ENCODE measurements around the gene OGFOD1. TPM values are rescaled to one million over a fixed set of nuclear protein-coding genes. Genes with fewer than 3 reads are reported as not detected.

OGFOD1 gene
- total and polyA plus RNA-seq, 9 of the 15 experiments (the other 6 are each of a cell fraction or from before 2014, with no cell fraction given), result 60.4 to 134 (median 85.8) TPM

DNA sequence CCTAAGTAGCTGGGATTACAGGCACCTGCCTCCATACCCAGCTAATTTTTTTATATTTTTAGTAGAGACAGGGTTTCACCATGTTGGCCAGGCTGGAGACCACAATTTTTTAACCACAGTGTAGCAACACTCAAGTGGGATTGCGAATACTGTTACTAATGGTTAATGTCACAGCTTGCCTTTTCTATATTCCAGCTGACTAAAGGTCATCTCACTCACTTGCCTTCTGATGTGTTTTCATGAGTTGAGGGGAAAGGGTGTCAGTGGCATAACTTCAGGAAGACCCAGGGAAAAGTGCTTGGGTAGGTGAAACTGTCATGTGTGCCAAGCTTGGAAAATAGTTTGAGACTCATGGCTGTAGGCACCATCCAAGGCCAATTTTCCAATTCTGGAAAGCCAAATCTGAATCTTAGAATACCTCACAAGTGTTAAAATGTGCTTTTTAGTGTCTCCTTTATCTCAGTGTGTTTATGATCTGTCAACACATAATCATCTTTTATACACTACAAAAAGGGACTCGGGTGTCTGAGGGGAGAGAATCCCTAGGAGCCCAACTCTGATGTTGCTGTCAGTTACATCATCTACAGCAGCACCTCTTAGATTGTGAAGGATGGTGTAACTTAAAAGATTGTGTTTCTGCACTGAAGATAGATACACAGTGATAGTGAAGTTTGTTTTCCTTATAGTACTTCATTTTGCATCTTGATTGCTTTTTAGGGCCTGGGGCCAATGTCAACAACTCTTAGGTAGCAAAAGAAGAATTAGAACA, 27.1 kb downstream of the OGFOD1 start (continued):
- TF ChIP-seq, protein P1, sequence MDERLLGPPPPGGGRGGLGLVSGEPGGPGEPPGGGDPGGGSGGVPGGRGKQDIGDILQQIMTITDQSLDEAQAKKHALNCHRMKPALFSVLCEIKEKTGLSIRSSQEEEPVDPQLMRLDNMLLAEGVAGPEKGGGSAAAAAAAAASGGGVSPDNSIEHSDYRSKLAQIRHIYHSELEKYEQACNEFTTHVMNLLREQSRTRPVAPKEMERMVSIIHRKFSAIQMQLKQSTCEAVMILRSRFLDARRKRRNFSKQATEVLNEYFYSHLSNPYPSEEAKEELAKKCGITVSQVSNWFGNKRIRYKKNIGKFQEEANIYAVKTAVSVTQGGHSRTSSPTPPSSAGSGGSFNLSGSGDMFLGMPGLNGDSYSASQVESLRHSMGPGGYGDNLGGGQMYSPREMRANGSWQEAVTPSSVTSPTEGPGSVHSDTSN (CRISPR knock-in tag; IDR thresholded peaks at IDR 0.05; ENCODE audit: low read depth), result no peak
- TF ChIP-seq, protein P1 (tag; conservative IDR thresholded peaks at IDR 0.05; ENCODE audit: low read depth), result 0 out of 2 replicates have a peak, but pooled peaks have one; percentile 11
- TF ChIP-seq ZNF12 (CRISPR knock-in tag; IDR thresholded peaks at IDR 0.05), result no peak
- TF ChIP-seq NEUROD1 (IDR thresholded peaks at IDR 0.05; ENCODE audit: borderline replicate concordance, low read depth, low read length, partially characterized antibody), result no peak
- TF ChIP-seq, protein P2, sequence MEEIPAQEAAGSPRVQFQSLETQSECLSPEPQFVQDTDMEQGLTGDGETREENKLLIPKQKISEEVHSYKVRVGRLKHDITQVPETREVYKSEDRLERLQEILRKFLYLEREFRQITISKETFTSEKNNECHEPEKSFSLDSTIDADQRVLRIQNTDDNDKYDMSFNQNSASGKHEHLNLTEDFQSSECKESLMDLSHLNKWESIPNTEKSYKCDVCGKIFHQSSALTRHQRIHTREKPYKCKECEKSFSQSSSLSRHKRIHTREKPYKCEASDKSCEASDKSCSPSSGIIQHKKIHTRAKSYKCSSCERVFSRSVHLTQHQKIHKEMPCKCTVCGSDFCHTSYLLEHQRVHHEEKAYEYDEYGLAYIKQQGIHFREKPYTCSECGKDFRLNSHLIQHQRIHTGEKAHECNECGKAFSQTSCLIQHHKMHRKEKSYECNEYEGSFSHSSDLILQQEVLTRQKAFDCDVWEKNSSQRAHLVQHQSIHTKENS (CRISPR knock-in tag; IDR thresholded peaks at IDR 0.05), result no peak
- TF ChIP-seq POLR2AphosphoS2 (IDR thresholded peaks at IDR 0.05; ENCODE audit: low read length), result no peak
- TF ChIP-seq, protein P3, sequence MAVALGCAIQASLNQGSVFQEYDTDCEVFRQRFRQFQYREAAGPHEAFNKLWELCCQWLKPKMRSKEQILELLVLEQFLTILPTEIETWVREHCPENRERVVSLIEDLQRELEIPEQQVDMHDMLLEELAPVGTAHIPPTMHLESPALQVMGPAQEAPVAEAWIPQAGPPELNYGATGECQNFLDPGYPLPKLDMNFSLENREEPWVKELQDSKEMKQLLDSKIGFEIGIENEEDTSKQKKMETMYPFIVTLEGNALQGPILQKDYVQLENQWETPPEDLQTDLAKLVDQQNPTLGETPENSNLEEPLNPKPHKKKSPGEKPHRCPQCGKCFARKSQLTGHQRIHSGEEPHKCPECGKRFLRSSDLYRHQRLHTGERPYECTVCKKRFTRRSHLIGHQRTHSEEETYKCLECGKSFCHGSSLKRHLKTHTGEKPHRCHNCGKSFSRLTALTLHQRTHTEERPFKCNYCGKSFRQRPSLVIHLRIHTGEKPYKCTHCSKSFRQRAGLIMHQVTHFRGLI (CRISPR knock-in tag; IDR thresholded peaks at IDR 0.05), result no peak
- TF ChIP-seq KDM4B (IDR thresholded peaks at IDR 0.05; ENCODE audit: borderline replicate concordance in 2 of 2, low read depth in 1 of 2), result no peak
- no peak for TF ChIP-seq GTF2F1 (IDR thresholded peaks at IDR 0.05; ENCODE audit: low read depth, low read length)
- TF ChIP-seq TGIF2 (CRISPR knock-in tag; IDR thresholded peaks at IDR 0.05), result no peak
- TF ChIP-seq CHD1 (IDR thresholded peaks at IDR 0.05; ENCODE audit: low read length), result no peak
- no peak for TF ChIP-seq SETDB1 (IDR thresholded peaks at IDR 0.05; ENCODE audit: low read length)
- TF ChIP-seq ZNF274 (IDR thresholded peaks at IDR 0.05; ENCODE audit: borderline replicate concordance, low read depth, low read length), result no peak
- no peak for TF ChIP-seq TRIM28 (IDR thresholded peaks at IDR 0.05)
- peak; percentile 43; the same call in 1 of the 2 replicates for TF ChIP-seq CEBPB (tag; IDR thresholded peaks at IDR 0.05)
- TF ChIP-seq, protein P4, sequence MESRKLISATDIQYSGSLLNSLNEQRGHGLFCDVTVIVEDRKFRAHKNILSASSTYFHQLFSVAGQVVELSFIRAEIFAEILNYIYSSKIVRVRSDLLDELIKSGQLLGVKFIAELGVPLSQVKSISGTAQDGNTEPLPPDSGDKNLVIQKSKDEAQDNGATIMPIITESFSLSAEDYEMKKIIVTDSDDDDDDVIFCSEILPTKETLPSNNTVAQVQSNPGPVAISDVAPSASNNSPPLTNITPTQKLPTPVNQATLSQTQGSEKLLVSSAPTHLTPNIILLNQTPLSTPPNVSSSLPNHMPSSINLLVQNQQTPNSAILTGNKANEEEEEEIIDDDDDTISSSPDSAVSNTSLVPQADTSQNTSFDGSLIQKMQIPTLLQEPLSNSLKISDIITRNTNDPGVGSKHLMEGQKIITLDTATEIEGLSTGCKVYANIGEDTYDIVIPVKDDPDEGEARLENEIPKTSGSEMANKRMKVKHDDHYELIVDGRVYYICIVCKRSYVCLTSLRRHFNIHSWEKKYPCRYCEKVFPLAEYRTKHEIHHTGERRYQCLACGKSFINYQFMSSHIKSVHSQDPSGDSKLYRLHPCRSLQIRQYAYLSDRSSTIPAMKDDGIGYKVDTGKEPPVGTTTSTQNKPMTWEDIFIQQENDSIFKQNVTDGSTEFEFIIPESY (CRISPR knock-in tag; IDR thresholded peaks at IDR 0.05), result no peak
- 0 out of 2 replicates have a peak, but pooled peaks have one; percentile 33 for TF ChIP-seq MEF2D (tag; conservative IDR thresholded peaks at IDR 0.05; ENCODE audit: low read depth)
- TF ChIP-seq, protein P5, sequence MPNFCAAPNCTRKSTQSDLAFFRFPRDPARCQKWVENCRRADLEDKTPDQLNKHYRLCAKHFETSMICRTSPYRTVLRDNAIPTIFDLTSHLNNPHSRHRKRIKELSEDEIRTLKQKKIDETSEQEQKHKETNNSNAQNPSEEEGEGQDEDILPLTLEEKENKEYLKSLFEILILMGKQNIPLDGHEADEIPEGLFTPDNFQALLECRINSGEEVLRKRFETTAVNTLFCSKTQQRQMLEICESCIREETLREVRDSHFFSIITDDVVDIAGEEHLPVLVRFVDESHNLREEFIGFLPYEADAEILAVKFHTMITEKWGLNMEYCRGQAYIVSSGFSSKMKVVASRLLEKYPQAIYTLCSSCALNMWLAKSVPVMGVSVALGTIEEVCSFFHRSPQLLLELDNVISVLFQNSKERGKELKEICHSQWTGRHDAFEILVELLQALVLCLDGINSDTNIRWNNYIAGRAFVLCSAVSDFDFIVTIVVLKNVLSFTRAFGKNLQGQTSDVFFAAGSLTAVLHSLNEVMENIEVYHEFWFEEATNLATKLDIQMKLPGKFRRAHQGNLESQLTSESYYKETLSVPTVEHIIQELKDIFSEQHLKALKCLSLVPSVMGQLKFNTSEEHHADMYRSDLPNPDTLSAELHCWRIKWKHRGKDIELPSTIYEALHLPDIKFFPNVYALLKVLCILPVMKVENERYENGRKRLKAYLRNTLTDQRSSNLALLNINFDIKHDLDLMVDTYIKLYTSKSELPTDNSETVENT (CRISPR knock-in tag; IDR thresholded peaks at IDR 0.05), result no peak
